NCI-H2107 treated with DMSO at 0.1 percent for 48 hours (cell line): ENCODE data around the gene PRF1.

Experiments used
- DNase-seq: peaks from one replicate; lab custom pipeline; 2025; ENCODE audit not compliant: unreplicated experiment; lab: John Stamatoyannopoulos, UW

Gene PRF1

GRCh38 chr10:70578371-70578947 lies 24.1 kb downstream of the PRF1 start:
- peak; percentile 86 for DNase-seq

- no peak for DNase-seq
Observed at GRCh38 chr10:70576803-70577517, 25.6 kb downstream of the PRF1 start.

- DNase-seq, result peak; percentile 46
Observed at GRCh38 chr10:70575874-70576802, 26.4 kb downstream of the PRF1 start.

- DNase-seq, result no peak
Observed at GRCh38 chr10:70575486-70575873, 27.1 kb downstream of the PRF1 start.

- DNase-seq, result no peak
Observed at GRCh38 chr10:70573599-70574506, 28.7 kb downstream of the PRF1 start.

GRCh38 chr10:70571636-70572439 lies 30.7 kb downstream of the PRF1 start:
- no peak for DNase-seq

- no peak for DNase-seq
Observed at GRCh38 chr10:70571236-70571635, 31.3 kb downstream of the PRF1 start.

GRCh38 chr10:70568781-70569495 lies 33.6 kb downstream of the PRF1 start:
- DNase-seq, result no peak

- DNase-seq, result no peak
Observed at GRCh38 chr10:70568113-70568512, 34.4 kb downstream of the PRF1 start.

- no peak for DNase-seq
Observed at GRCh38 chr10:70567603-70568002, 34.9 kb downstream of the PRF1 start.

GRCh38 chr10:70566515-70567290 lies 35.8 kb downstream of the PRF1 start:
- no peak for DNase-seq

GRCh38 chr10:70565556-70566514 lies 36.7 kb downstream of the PRF1 start:
- no peak for DNase-seq

- no peak for DNase-seq
Observed at GRCh38 chr10:70564901-70565351, 37.6 kb downstream of the PRF1 start.

- DNase-seq, result no peak
Observed at GRCh38 chr10:70564113-70564725, 38.3 kb downstream of the PRF1 start.

- no peak for DNase-seq
Observed at GRCh38 chr10:70563230-70563629, 39.3 kb downstream of the PRF1 start.

GRCh38 chr10:70562036-70562755 lies 40.3 kb downstream of the PRF1 start:
- no peak for DNase-seq
